Hematopoietic multipotent progenitor cell treated with erythropoietin and hydrocortisone succinate and interleukin-3 and kit ligand, for 15 days (in vitro differentiated cells): ENCODE measurements around the gene PDE3A.
"Not testable (repeated sequence)": the region's sequence is repeated elsewhere in the genome, so short reads cannot be mapped to it uniquely, and the experiment has no call there.

Source experiments
- DNase-seq: peaks from one replicate; pipeline ENCODE4 v3.0.0-alpha.2; 2015; ENCODE audit warnings: low spot score

PDE3A gene

DNA sequence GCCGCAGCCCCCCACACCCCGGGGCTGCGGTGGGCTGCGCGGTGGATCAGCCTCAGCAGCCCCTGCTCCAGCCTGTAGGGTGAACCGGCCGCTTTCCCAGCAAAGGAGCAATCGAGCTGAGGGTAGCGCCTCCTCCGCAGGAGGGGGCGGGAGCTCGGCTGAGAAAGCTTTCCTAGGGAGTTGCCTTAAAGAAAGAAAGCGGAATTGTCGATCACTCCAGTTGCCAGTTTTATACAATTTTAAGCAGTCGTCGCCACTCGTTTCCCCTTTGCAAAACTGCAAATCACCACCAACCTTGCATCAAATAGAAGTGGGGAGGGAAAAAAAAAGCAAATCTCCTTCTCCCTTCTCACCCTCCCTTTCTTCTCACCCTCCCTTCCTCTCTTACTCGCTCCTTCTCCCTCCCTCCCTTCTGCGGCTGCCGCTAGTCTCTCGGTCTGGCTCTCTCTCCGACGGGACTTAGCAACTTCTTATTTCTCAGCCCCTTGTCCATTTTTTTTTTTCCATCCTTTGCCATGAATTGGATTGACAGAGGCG lies at the start of gene PDE3A:
Gene PDE3A (plus strand): TSS at position 424 of the 537 bp plus-strand sequence. CDS start 748 bp downstream, outside the sequence.
- DNase-seq = no peak

GRCh38 chr12:20319366-20319765 lies 49.0 kb upstream of the PDE3A start:
- no peak for DNase-seq

DNA sequence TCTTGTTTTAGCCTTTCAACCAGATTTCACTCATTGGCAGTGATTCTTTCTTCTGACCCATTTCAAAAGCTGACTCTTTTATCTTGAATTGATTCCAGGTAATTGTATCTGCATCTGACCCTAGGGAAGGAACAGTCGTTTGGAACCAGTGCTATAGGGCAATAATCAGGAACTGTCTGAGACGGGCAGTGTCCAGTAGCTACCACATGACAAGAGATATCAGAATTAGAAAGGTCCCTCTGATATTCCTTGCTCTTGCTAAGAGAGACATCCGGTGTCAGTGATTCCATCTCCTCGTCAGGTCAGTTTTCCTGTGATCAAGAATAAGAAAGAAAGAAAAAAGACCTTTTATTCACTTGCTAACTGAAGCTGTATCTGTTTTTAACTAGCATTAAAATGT lies 47.8 kb upstream of the PDE3A start:
- no peak for DNase-seq

DNA sequence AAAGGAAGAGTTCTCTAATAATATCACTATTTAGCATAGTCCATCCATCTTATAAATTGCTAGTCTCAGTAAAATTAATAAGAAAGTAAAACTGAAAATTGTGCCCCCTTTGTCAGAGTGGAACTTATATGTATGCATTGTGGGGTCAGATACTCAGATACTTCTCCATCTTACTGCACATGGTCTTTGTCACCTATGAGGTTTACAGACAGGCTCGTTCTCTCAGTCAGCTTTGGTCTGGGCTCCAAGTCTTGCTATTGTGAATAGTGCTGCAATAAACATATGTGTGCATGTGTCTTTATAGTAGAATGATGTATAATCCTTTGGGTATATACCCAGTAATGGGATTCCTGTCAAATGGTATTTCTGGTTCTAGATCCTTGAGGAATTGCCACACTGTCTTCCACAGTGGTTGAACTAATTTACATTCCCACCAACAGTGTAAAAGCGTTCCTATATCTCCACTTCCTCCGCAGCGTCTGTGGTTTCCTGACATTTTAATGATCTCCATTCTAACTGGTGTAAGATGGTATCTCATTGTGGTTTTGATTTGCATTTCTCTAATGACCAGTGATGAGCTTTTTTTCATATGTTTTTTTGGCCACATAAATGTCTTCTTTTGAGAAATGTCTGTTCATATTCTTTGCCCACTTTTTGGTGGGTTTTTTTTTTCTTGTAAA lies 37.4 kb upstream of the PDE3A start:
- DNase-seq = not testable (repeated sequence)

GRCh38 chr12:20339060-20339459 lies 29.3 kb upstream of the PDE3A start:
- DNase-seq = no peak

DNA sequence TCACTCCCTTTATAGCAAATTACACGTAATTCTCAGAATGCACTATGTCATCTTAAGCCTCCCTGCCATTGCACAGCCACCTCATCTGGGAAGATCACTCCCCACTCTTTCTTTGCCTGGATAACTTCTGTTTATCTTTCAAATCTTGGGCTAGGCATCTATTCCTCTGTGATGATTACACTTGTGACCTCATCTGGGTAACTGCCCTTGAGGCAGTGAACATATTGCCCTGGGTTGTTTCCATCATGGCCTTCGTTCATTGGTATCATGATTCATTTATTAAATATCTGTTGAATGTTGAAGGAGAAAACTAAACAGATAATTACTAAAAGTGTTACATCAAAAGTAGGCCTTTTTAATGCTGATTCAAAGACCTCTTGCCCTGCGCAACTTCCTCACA lies 26.2 kb upstream of the PDE3A start:
- DNase-seq = no peak

DNA sequence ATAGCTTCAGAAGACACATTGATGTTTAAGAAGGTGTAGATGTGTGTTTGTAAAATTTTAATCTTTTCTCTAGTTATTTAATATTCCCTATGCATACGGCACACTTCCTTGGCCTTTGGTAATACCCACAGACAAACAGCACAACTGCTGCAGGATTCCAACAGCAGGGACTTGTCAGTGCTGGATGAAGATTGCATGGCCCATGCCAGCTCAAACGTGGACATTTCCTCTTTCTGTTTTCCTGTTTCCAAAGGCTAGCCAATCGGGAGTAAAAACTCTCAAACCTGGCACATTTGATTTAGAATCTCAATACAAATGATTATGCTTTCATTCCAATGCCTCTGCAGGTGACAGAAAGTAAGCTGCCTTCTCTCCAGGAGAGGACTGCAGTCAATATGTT lies 22.5 kb upstream of the PDE3A start:
- no peak for DNase-seq

- no peak for DNase-seq
Measured at GRCh38 chr12:20350026-20350425, 18.3 kb upstream of the PDE3A start.

DNA sequence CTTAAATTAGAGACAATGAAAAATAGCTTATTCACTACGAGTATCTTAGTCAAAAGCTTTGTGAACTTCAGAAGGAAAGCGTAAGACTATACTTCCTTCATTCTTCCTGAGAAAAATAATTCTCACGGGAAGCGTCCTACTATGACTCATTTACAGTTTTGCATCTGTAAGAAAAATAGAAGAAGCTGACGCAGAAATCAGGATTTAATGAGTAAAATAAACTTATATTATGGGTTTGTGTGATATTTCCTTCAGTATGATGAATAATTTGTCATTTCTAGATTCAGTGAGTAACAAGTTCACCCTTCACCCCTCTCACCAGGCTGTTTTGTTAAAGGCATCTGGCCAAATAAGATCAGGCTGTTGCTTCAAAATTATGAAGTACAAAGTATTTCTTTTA lies 17.8 kb upstream of the PDE3A start:
- DNase-seq = no peak

DNA sequence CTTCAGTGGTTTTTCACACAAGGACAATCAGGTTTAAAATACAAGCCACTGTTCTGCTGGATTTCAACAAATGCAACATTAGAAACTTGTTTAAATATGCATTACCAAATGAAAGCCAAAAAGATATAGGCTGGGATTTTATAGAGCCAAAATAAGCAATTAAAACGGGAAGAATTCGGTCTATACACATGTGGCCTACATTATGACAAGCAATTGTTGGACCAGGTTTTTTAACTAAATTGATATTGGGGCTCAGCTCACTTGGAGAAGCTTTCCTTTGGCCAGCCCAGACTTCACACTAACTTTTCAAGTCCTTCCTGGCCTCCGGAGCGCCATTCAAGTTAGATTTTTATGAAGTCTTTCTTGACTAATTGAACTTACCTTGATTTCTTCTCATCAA lies 16.9 kb upstream of the PDE3A start:
- no peak for DNase-seq

DNA sequence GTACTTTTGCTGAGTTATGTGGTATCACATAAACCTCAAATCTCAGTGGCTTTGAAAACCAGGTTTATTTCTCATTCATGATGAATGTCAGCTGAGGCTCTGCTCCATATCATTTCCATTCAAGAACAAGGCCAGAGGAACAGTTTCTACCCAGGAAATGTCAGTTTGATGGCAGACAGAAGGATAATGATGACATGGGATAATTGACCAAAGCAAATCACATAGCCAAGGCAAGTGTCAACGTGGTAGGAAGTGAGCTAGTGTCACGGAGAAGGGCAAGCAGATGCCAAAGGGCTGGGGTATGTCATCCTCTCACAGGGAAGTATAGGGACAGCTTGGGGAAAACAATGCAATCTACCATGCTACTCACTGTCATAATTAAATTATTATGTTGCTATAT lies 12.3 kb upstream of the PDE3A start:
- no peak for DNase-seq

DNA sequence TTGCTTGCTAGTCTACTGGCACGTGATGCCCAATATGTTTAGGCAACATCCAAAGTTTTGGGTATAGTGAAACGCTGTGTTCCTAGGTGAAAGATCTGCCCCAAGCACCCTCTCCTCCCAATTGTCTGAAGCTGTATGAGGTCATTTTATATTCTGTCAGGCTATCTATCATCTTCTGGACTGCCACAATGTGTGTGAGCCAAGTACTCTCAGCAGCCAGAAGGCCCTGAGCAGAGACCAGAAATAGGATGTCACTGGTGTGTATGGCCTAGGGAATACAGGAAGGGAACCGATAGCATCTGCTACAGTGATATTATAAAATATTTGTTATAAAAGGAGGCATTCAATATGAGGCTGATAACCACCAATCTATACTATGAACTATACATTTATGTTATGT lies 7.9 kb upstream of the PDE3A start:
- no peak for DNase-seq

DNA sequence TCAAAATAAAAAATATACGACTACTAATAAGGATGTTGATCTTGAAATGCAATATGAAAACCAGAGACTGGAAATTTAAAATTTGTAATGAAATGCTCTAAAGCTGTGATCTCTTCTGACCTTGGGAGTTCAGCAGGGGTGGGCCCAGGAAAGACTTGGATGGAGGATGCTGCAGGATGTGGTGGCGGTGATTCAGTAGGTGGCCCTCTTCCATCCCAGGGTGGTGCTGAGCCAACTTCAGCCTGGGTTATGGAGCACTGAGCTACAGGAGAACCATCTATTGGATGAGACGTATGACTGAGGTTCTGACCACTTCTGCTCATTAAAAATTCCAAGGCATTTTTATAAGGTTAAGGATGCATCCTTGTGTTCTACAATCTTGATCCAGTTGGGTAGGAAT lies 6.9 kb upstream of the PDE3A start:
- no peak for DNase-seq

DNA sequence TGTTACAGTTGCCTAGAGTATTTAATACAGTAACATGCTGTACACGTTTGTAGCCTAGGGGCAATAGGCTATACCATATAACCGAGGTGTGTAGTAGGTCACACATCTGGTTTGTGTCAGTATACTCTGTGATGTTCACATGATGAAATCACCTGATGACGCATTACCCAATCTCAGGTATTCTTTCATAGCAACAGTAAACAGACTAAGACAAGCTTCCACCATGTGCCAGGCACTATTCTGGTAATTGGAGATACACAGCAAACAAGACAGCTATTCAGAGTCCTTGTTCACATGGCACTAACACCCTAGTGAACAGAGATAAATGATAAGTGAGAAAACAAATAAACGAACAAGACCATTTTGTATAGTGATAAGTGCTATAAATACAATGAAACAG lies 3.8 kb upstream of the PDE3A start:
- no peak for DNase-seq

GRCh38 chr12:20366776-20367409 lies 1.4 kb upstream of the PDE3A start:
- no peak for DNase-seq

- no peak for DNase-seq
Measured at GRCh38 chr12:20367583-20368113, 689 bp upstream of the PDE3A start.

- DNase-seq = no peak
Measured at GRCh38 chr12:20368651-20369304, 441 bp downstream of the PDE3A start.

DNA sequence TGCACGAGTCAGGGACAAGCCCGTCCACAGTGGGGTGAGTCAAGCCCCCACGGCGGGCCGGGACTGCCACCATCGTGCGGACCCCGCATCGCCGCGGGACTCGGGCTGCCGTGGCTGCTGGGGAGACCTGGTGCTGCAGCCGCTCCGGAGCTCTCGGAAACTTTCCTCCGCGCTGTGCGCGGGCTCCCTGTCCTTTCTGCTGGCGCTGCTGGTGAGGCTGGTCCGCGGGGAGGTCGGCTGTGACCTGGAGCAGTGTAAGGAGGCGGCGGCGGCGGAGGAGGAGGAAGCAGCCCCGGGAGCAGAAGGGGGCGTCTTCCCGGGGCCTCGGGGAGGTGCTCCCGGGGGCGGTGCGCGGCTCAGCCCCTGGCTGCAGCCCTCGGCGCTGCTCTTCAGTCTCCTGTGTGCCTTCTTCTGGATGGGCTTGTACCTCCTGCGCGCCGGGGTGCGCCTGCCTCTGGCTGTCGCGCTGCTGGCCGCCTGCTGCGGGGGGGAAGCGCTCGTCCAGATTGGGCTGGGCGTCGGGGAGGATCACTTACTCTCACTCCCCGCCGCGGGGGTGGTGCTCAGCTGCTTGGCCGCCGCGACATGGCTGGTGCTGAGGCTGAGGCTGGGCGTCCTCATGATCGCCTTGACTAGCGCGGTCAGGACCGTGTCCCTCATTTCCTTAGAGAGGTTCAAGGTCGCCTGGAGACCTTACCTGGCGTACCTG lies 1.1 kb downstream of the PDE3A start:
- DNase-seq = no peak

GRCh38 chr12:20370014-20370386 lies 1.7 kb downstream of the PDE3A start:
- DNase-seq = no peak

- no peak for DNase-seq
Measured at GRCh38 chr12:20370866-20371519, 2.7 kb downstream of the PDE3A start.

- no peak for DNase-seq
Measured at GRCh38 chr12:20372326-20373096, 4.2 kb downstream of the PDE3A start.
